ENCODE data around the gene FALEC. TPM values are rescaled to one million over a fixed set of nuclear protein-coding genes. Genes with fewer than 3 reads are reported as not detected.

The FALEC gene
- total and polyA plus RNA-seq, 9 of the 15 experiments (the other 6 are each of a cell fraction or from before 2014, with no cell fraction given) = 0.15 to 1.8 (median 0.53) TPM; not detected in 5

DNA sequence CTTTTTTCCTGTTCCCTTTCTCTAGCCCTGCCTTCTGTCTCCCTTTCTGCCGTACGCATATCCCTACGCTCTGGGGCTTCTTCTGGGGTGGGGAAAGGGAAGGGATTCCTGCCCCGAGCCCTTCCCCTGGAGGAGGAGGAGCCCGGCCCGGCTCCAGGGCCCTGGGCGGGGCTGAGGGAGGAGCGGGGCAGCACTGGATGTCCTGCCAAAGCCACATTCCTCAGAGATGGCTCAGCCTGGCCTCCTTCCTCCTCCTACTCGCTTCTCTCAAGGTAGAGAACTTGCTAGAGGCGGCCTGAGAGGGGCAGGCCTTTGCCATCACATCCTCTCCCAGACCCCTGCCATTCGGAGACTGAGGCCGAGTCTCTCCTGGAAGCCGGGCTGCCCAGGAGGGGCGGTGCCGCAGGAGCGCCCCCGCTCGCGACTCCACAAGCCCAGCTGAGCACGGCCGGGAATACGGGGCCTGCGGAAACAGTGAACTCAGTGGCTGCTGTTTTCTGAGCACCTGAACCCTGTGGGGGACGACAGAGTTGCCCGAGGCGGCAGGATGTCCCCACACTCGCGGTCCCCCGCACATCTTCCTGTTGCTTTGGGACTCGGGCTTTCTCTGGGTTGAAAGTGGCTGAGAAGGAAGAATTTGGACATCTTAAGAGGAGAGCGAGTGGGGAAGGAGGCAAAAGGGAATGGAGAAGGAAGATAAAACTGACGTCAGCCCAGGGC lies 45.9 kb downstream of the FALEC start (continued):
- TF ChIP-seq, protein P1, sequence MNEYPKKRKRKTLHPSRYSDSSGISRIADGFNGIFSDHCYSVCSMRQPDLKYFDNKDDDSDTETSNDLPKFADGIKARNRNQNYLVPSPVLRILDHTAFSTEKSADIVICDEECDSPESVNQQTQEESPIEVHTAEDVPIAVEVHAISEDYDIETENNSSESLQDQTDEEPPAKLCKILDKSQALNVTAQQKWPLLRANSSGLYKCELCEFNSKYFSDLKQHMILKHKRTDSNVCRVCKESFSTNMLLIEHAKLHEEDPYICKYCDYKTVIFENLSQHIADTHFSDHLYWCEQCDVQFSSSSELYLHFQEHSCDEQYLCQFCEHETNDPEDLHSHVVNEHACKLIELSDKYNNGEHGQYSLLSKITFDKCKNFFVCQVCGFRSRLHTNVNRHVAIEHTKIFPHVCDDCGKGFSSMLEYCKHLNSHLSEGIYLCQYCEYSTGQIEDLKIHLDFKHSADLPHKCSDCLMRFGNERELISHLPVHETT (CRISPR knock-in tag; conservative IDR thresholded peaks at IDR 0.05 in 1 of 2, IDR thresholded peaks at IDR 0.05 in 1 of 2) = 0 out of 4 replicates have a peak, but pooled peaks of 1 of the 2 experiments have one; percentile 8
- no peak for TF ChIP-seq TFAM (CRISPR knock-in tag; conservative IDR thresholded peaks at IDR 0.05)
- 0 out of 4 replicates have a peak, but pooled peaks of 1 of the 2 experiments have one; percentile 17 for TF ChIP-seq KDM4B (IDR thresholded peaks at IDR 0.05; ENCODE audit: borderline replicate concordance in 2 of 2, low read depth in 1 of 2)
- TF ChIP-seq AFF4 (CRISPR knock-in tag; IDR thresholded peaks at IDR 0.05) = peak; percentile 66; the same call in 1 of the 2 replicates
- TF ChIP-seq ZKSCAN1 (IDR thresholded peaks at IDR 0.05; ENCODE audit: low read depth, low read length) = 0 out of 2 replicates have a peak, but pooled peaks have one; percentile 3
- no peak for TF ChIP-seq ZNF146 (CRISPR knock-in tag; IDR thresholded peaks at IDR 0.05; ENCODE audit: unreplicated experiment)
- TF ChIP-seq ZNF324 (CRISPR knock-in tag; IDR thresholded peaks at IDR 0.05) = no peak
- TF ChIP-seq, protein P2, sequence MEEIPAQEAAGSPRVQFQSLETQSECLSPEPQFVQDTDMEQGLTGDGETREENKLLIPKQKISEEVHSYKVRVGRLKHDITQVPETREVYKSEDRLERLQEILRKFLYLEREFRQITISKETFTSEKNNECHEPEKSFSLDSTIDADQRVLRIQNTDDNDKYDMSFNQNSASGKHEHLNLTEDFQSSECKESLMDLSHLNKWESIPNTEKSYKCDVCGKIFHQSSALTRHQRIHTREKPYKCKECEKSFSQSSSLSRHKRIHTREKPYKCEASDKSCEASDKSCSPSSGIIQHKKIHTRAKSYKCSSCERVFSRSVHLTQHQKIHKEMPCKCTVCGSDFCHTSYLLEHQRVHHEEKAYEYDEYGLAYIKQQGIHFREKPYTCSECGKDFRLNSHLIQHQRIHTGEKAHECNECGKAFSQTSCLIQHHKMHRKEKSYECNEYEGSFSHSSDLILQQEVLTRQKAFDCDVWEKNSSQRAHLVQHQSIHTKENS (CRISPR knock-in tag; IDR thresholded peaks at IDR 0.05) = no peak
- TF ChIP-seq MNT (conservative IDR thresholded peaks at IDR 0.05) = peak; percentile 38 to 62; a peak in 3 of 4 replicates
- TF ChIP-seq PCBP1 (IDR thresholded peaks at IDR 0.05; ENCODE audit: low read depth, low read length, poor library complexity, severe bottlenecking) = peak; percentile 17
- TF ChIP-seq CAMTA2 (CRISPR knock-in tag; conservative IDR thresholded peaks at IDR 0.05) = no peak
- TF ChIP-seq ZNF668 (CRISPR knock-in tag; IDR thresholded peaks at IDR 0.05) = no peak
- no peak for TF ChIP-seq KLF16 (IDR thresholded peaks at IDR 0.05)
- TF ChIP-seq POLR2G (IDR thresholded peaks at IDR 0.05; ENCODE audit: low read depth, low read length) = peak; percentile 69
- TF ChIP-seq TAL1 (IDR thresholded peaks at IDR 0.05) = no peak
- peak; percentile 80 for TF ChIP-seq RBFOX2 (IDR thresholded peaks at IDR 0.05; ENCODE audit: low read depth, low read length)
- TF ChIP-seq ASH1L (IDR thresholded peaks at IDR 0.05; ENCODE audit: borderline replicate concordance, low read depth, partially characterized antibody) = no peak
- TF ChIP-seq SMARCA5 (IDR thresholded peaks at IDR 0.05) = peak; percentile 69; the same call in 1 of the 2 replicates
- TF ChIP-seq HMGN3 (IDR thresholded peaks at IDR 0.05; ENCODE audit: borderline replicate concordance, extremely low read depth, insufficient read length, low read depth, low read length) = peak; percentile 72

Measured in K562 (cell line).